ENCODE data around the gene CEP83. TPM values are rescaled to one million over a fixed set of nuclear protein-coding genes. Genes with fewer than 3 reads are reported as not detected.

Gene CEP83
- total and polyA plus RNA-seq, 4 experiments from 2014 or later = 3.6 to 14.8 (median 8.9) TPM

DNA sequence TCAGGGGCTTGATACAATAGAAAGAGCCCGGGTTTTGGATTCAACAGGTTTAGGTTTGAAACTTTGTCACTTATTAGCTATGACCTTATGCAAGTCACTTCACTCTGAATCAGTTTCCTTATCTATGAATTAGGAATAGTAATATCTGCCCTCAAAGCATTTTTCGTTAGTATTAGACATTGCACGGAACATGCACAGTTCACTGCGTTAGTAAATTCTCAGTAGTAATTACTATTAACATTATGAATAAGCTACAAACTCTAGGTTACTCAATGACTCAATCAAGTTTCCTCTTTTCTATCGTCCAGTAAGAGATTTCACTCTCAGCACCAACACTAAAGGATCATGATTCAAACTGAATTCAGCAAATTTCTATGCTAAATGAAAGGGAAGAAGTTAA is 150.3 kb downstream of the CEP83 start:
- ChIA-PET CTCF (ENCODE audit: partially characterized antibody) (no interaction called here), POLR2A (ENCODE audit: partially characterized antibody) (no interaction called here)
- H3K36me3 Mint-ChIP-seq = peaks cover 43 to 47% of the 10 kb centered on the region in 2 donors
- H3K27ac ChIP-seq (ENCODE audit: low read depth, low read length) = no peak overlapping the region
- H3K9me3 ChIP-seq (ENCODE audit: control insufficient read depth in 1 of 2, low read length in 2 of 2) = no peaks in the 10 kb centered on the region
- no peak overlapping the region for H3K4me3 Mint-ChIP-seq
- intact Hi-C loops (cut with micrococcal nuclease) = no loop called here
- H3K27ac Mint-ChIP-seq = no peak overlapping the region
- no peak overlapping the region for H3K4me3 ChIP-seq (ENCODE audit: low read length in 2 of 2)
- no peak for DNase-seq
- H3K9me3 Mint-ChIP-seq = peaks cover 0 to 3% (median 0%) of the 10 kb centered on the region in 8 donors
- H3K36me3 ChIP-seq (ENCODE audit: insufficient read depth, low read length) = no peaks in the 10 kb centered on the region
- H3K27me3 ChIP-seq (ENCODE audit: insufficient read depth, low read length) = no peaks in the 10 kb centered on the region
- H3K4me1 Mint-ChIP-seq = peaks cover 8 to 20% (median 13%) of the 10 kb centered on the region in 4 donors
- H3K4me1 ChIP-seq (ENCODE audit: insufficient read depth, low read length) = no peaks in the 10 kb centered on the region
- H3K27me3 Mint-ChIP-seq = no peaks in the 10 kb centered on the region

DNA sequence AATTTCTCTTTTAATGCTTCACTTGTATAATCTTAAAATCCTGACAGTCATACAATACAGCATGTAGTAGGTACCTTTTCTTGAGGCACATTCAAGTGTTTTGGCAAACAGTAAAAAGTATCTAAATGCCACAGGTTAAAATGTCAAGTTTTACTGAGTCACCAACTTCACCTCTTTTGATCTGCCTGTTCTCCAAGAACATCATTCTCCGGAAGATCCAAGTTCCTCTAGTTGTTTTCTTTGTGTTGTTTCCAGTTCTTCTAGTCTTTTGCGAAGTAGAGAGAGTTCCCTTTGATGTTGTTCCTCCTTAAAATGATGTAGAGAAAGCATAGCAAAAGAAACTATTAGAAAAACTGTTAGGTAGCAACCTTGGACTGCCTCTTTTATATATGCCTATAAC is 151.1 kb downstream of the CEP83 start:
- H3K9me3 Mint-ChIP-seq = no peaks in the 10 kb centered on the region
- Histone ChIP-seq H3K36me3 (ENCODE audit: insufficient read depth, low read length) (no peaks in the 10 kb centered on the region), H3K9me3 (ENCODE audit: control insufficient read depth in 1 of 2, low read length in 2 of 2) (no peaks in the 10 kb centered on the region), H3K4me3 (ENCODE audit: low read length in 2 of 2) (no peak overlapping the region), H3K4me1 (ENCODE audit: insufficient read depth, low read length) (no peaks in the 10 kb centered on the region), H3K27me3 (ENCODE audit: insufficient read depth, low read length) (no peaks in the 10 kb centered on the region), H3K27ac (ENCODE audit: low read depth, low read length) (no peak overlapping the region)
- peak overlapping the region in 1 of 7 donors; percentile 69 for H3K27ac Mint-ChIP-seq
- H3K27me3 Mint-ChIP-seq = no peaks in the 10 kb centered on the region
- ChIA-PET POLR2A (ENCODE audit: partially characterized antibody) (no interaction called here), CTCF (ENCODE audit: partially characterized antibody) (no interaction called here)
- peaks cover 8 to 21% (median 14%) of the 10 kb centered on the region in 4 donors for H3K4me1 Mint-ChIP-seq
- intact Hi-C loops (cut with micrococcal nuclease) = no loop called here
- peaks cover 47 to 49% of the 10 kb centered on the region in 2 donors for H3K36me3 Mint-ChIP-seq
- no peak for DNase-seq
- no peak overlapping the region for H3K4me3 Mint-ChIP-seq

DNA sequence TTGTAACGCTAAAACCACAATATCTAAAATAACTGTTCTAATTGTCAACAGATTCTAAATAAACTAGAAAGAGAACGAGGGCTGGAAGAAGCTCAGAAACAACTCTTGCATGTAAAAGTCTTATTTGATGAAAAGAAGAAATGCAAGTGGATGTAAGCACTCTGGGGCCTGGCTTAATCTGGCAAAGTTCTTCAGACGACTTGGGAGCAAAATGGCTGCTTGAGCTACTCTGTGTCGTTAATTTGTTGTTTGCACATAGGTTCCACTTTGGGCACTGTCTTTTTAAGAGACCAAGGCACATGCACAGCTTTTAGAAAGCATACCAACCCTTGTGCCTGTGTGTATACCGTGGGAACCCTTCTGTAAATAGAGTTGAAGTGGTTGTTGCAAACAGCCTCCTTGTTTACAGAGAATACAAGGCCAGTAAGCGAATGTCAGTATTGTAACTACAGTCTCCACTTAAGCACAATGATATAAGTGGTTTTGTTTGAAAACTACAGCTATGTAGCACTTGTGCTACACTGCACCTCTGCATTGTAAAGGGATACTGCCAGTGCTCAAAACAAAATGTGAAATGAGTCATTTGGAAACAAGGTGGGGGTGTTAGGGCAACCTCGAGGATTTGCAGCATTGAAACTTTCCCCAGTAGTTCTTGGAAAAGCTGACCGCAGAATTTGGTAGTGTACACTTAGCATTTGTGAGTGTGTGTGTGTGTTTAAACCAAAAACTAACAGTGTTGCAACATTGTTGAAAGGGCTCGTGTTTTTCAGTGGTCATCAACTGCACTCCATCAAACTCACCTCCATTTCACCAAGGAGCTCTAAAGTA is 154.3 kb downstream of the CEP83 start:
- peak overlapping the region in 2 of 7 donors; percentile 47 to 53 for H3K27ac Mint-ChIP-seq
- ChIA-PET CTCF (ENCODE audit: partially characterized antibody) (no interaction called here), POLR2A (ENCODE audit: partially characterized antibody) (no interaction called here)
- H3K36me3 Mint-ChIP-seq = peaks cover 62 to 68% of the 10 kb centered on the region in 2 donors
- intact Hi-C loops (cut with micrococcal nuclease) = no loop called here
- H3K27me3 ChIP-seq (ENCODE audit: insufficient read depth, low read length) = no peaks in the 10 kb centered on the region
- H3K27me3 Mint-ChIP-seq = no peaks in the 10 kb centered on the region
- H3K9me3 ChIP-seq (ENCODE audit: control insufficient read depth in 1 of 2, low read length in 2 of 2) = no peaks in the 10 kb centered on the region
- no peak overlapping the region for H3K4me3 ChIP-seq (ENCODE audit: low read length in 2 of 2)
- no peaks in the 10 kb centered on the region for H3K36me3 ChIP-seq (ENCODE audit: insufficient read depth, low read length)
- H3K4me3 Mint-ChIP-seq = no peak overlapping the region
- H3K4me1 ChIP-seq (ENCODE audit: insufficient read depth, low read length) = no peaks in the 10 kb centered on the region
- H3K9me3 Mint-ChIP-seq = no peaks in the 10 kb centered on the region
- no peak overlapping the region for H3K27ac ChIP-seq (ENCODE audit: low read depth, low read length)
- H3K4me1 Mint-ChIP-seq = peaks cover 8 to 21% (median 14%) of the 10 kb centered on the region in 4 donors
- no peak for DNase-seq

DNA sequence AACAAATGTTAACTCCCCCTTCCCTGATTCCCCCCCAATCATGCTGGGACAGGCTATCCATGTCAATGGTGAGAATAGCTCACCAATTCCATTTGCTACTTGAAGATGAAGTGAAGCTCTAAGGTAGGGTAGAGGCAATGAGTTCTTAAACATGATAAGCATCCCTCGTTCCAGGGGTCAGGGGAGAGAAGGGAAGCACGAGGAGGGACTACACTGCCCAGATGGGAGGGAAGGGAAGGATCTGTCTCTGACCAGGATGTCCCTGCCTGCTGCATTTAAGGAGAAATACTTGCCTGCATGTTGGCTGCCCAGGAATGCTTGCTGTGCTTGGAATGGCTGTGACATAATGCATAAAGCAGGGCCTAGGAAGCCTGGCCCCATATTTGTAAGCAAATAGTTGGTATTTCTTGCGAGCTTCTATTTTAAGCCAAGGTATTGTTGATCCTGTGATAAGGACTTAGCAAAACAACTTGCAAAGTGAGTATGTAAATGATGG is 155.1 kb downstream of the CEP83 start:
- Mint-ChIP-seq H3K4me1 (peaks cover 8 to 21% (median 14%) of the 10 kb centered on the region in 4 donors), H3K27ac (peak overlapping the region in 1 of 7 donors; percentile 52), H3K36me3 (peaks cover 67 to 75% of the 10 kb centered on the region in 2 donors), H3K9me3 (no peaks in the 10 kb centered on the region), H3K4me3 (no peak overlapping the region), H3K27me3 (no peaks in the 10 kb centered on the region)
- Histone ChIP-seq H3K36me3 (ENCODE audit: insufficient read depth, low read length) (no peaks in the 10 kb centered on the region), H3K27ac (ENCODE audit: low read depth, low read length) (no peak overlapping the region), H3K9me3 (ENCODE audit: control insufficient read depth in 1 of 2, low read length in 2 of 2) (no peaks in the 10 kb centered on the region), H3K4me1 (ENCODE audit: insufficient read depth, low read length) (no peaks in the 10 kb centered on the region), H3K4me3 (ENCODE audit: low read length in 2 of 2) (no peak overlapping the region), H3K27me3 (ENCODE audit: insufficient read depth, low read length) (no peaks in the 10 kb centered on the region)
- DNase-seq = no peak
- ChIA-PET POLR2A (ENCODE audit: partially characterized antibody) (no interaction called here), CTCF (ENCODE audit: partially characterized antibody) (no interaction called here)
- intact Hi-C loops (cut with micrococcal nuclease) = no loop called here

DNA sequence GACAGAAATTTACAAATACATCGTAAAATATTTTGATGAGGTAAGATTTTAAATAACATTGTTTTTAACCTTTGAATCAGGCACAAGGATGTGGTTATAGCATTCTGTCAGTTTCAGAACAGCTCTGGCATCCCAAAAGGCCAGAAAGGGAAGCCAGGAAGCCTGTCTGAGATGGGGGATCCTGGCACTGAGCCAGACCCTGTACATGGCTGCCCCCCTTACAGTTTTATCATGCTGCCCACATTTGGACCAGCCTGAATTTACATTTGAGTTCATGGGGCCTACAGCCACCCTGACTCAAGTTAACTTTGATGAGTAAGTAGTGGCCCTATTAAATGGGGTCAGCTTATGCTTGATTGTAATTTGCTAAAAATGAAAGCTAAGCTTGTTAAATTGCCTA is 155.7 kb downstream of the CEP83 start:
- Histone ChIP-seq H3K4me1 (ENCODE audit: insufficient read depth, low read length) (no peaks in the 10 kb centered on the region), H3K36me3 (ENCODE audit: insufficient read depth, low read length) (no peaks in the 10 kb centered on the region), H3K27ac (ENCODE audit: low read depth, low read length) (no peak overlapping the region), H3K9me3 (ENCODE audit: control insufficient read depth in 1 of 2, low read length in 2 of 2) (no peaks in the 10 kb centered on the region), H3K27me3 (ENCODE audit: insufficient read depth, low read length) (no peaks in the 10 kb centered on the region), H3K4me3 (ENCODE audit: low read length in 2 of 2) (no peak overlapping the region)
- H3K27me3 Mint-ChIP-seq = no peaks in the 10 kb centered on the region
- peaks cover 8 to 21% (median 14%) of the 10 kb centered on the region in 4 donors for H3K4me1 Mint-ChIP-seq
- no peak for DNase-seq
- no peaks in the 10 kb centered on the region for H3K9me3 Mint-ChIP-seq
- H3K27ac Mint-ChIP-seq = no peak overlapping the region
- peaks cover 70 to 74% of the 10 kb centered on the region in 2 donors for H3K36me3 Mint-ChIP-seq
- H3K4me3 Mint-ChIP-seq = no peak overlapping the region
- CTCF ChIA-PET (ENCODE audit: partially characterized antibody) = no interaction called here
- intact Hi-C loops (cut with micrococcal nuclease) = no loop called here
- POLR2A ChIA-PET (ENCODE audit: partially characterized antibody) = no interaction called here

DNA sequence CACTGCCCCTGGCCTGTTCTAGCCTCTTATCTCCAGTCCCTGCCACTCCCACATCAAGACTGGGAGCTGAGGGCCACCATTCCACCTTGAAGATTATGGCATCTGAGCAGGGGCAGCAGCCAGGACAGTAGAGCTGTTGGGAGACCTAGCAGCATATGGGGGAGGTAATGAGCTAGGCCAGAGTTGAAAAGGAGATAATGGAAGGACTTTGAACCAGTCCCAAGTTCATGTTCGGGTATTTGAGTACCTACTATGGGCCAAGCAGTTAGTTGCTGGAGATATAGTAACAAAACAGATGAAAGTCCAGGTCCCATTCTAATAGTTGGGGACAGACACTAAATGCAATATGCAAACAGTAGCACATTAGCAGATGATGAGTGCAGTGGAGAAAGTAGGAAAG is 159.8 kb downstream of the CEP83 start:
- peaks cover 74 to 86% of the 10 kb centered on the region in 2 donors for H3K36me3 Mint-ChIP-seq
- H3K9me3 Mint-ChIP-seq = no peaks in the 10 kb centered on the region
- H3K4me1 Mint-ChIP-seq = peaks cover 4 to 6% (median 5%) of the 10 kb centered on the region in 4 donors
- H3K27ac Mint-ChIP-seq = peak overlapping the region in 4 of 7 donors; percentile 12 to 67 (median 32)
- H3K36me3 ChIP-seq (ENCODE audit: insufficient read depth, low read length) = peaks cover 14% of the 10 kb centered on the region
- H3K27me3 ChIP-seq (ENCODE audit: insufficient read depth, low read length) = no peaks in the 10 kb centered on the region
- no peaks in the 10 kb centered on the region for H3K27me3 Mint-ChIP-seq
- H3K4me3 ChIP-seq (ENCODE audit: low read length in 2 of 2) = no peak overlapping the region
- H3K9me3 ChIP-seq (ENCODE audit: control insufficient read depth in 1 of 2, low read length in 2 of 2) = no peaks in the 10 kb centered on the region
- H3K27ac ChIP-seq (ENCODE audit: low read depth, low read length) = no peak overlapping the region
- POLR2A ChIA-PET (ENCODE audit: partially characterized antibody) = no interaction called here
- DNase-seq = no peak
- CTCF ChIA-PET (ENCODE audit: partially characterized antibody) = no interaction called here
- intact Hi-C loops (cut with micrococcal nuclease) = no loop called here
- no peaks in the 10 kb centered on the region for H3K4me1 ChIP-seq (ENCODE audit: insufficient read depth, low read length)
- H3K4me3 Mint-ChIP-seq = no peak overlapping the region

DNA sequence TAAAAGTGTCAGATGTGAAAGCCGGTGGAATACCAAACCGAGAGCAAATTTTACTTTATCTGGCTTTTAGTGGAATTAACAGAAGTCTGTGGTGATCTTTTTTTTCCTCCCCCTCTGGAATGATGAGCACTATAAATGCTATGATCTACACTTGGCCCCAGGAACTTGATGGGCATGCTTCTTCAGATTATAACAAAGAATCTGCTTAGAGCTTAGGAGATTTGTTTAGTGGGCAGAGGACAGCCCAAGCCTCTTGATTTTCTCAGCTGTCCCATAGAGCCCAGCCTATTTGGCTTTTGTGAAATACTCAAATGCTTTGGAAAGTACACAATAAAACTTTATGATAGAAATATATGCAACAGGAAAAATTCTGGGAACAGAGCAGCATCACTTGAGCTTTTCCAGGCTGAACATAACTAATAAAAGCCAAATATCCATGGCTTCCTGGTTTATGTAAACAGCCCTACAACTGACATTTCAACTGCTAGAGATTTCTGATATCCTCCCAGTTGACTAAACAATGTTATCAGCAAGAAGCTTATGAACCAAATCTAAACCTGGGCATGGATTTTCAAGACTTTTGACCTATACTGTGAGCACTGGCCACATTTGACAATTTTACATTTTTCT is 161.7 kb downstream of the CEP83 start:
- peaks cover 0 to 2% (median 0%) of the 10 kb centered on the region in 4 donors for H3K4me1 Mint-ChIP-seq
- no peaks in the 10 kb centered on the region for H3K9me3 ChIP-seq (ENCODE audit: control insufficient read depth in 1 of 2, low read length in 2 of 2)
- no peak overlapping the region for H3K4me3 Mint-ChIP-seq
- no peak for DNase-seq
- peaks cover 71 to 82% of the 10 kb centered on the region in 2 donors for H3K36me3 Mint-ChIP-seq
- peaks cover 16% of the 10 kb centered on the region for H3K36me3 ChIP-seq (ENCODE audit: insufficient read depth, low read length)
- no peak overlapping the region for H3K27ac ChIP-seq (ENCODE audit: low read depth, low read length)
- no peaks in the 10 kb centered on the region for H3K9me3 Mint-ChIP-seq
- intact Hi-C loops (cut with micrococcal nuclease) = no loop called here
- no peaks in the 10 kb centered on the region for H3K4me1 ChIP-seq (ENCODE audit: insufficient read depth, low read length)
- H3K27me3 Mint-ChIP-seq = no peaks in the 10 kb centered on the region
- no peak overlapping the region for H3K4me3 ChIP-seq (ENCODE audit: low read length in 2 of 2)
- H3K27ac Mint-ChIP-seq = peak overlapping the region in 1 of 7 donors; percentile 30
- CTCF ChIA-PET (ENCODE audit: partially characterized antibody) = no interaction called here
- H3K27me3 ChIP-seq (ENCODE audit: insufficient read depth, low read length) = no peaks in the 10 kb centered on the region
- POLR2A ChIA-PET (ENCODE audit: partially characterized antibody) = no interaction called here
